Neural crest cell (in vitro differentiated cells): ENCODE results near the gene FBXL4. TPM values are rescaled to one million over a fixed set of nuclear protein-coding genes. Genes with fewer than 3 reads are reported as not detected.

Source experiments
- DNase-seq: peaks from one replicate; pipeline ENCODE4 v3.0.0; 2021; ENCODE audit warnings: low read depth, mixed read lengths, low spot score
- H3K27ac Mint-ChIP-seq: one replicate; pipeline ENCODE4 v1.8.0; 2021; ENCODE audit warnings: mild to moderate bottlenecking, mixed read lengths; ENCODE audit not compliant: unreplicated experiment
- H3K27me3 Mint-ChIP-seq: 2 replicates; pipeline ENCODE4 v1.8.0; 2021; ENCODE audit warnings: low read depth, mild to moderate bottlenecking, mixed read lengths
- H3K36me3 Mint-ChIP-seq: 2 replicates; pipeline ENCODE4 v1.8.0; 2021; ENCODE audit warnings: low read depth, mild to moderate bottlenecking, mixed read lengths
- H3K4me1 Mint-ChIP-seq: 2 replicates; pipeline ENCODE4 v1.8.0; 2021; ENCODE audit warnings: mixed read lengths
- H3K4me3 Mint-ChIP-seq: one replicate; pipeline ENCODE4 v1.8.0; 2021; ENCODE audit warnings: mild to moderate bottlenecking, mixed read lengths
- H3K9me3 Mint-ChIP-seq: 2 replicates; pipeline ENCODE4 v1.8.0; 2021; ENCODE audit warnings: mixed read lengths
- total RNA-seq: library from RNA; stranded (reverse); gene quantifications from 2 replicates; pipeline ENCODE4 v1.2.1, GENCODE V29; 2021
- TF ChIP-seq, protein P1 (sequence below): fragments of 200-600 bp; sonication (generic); conservative IDR thresholded peaks from 2 replicates; pipeline ENCODE4 v1.5.0; 2021; ENCODE audit warnings: antibody characterized with exemption, mild to moderate bottlenecking

FBXL4 gene
- total RNA-seq, 1 donor from 2014 or later: 10.2 TPM

- no peak overlapping the region for H3K27ac Mint-ChIP-seq
- TF ChIP-seq, protein P1, sequence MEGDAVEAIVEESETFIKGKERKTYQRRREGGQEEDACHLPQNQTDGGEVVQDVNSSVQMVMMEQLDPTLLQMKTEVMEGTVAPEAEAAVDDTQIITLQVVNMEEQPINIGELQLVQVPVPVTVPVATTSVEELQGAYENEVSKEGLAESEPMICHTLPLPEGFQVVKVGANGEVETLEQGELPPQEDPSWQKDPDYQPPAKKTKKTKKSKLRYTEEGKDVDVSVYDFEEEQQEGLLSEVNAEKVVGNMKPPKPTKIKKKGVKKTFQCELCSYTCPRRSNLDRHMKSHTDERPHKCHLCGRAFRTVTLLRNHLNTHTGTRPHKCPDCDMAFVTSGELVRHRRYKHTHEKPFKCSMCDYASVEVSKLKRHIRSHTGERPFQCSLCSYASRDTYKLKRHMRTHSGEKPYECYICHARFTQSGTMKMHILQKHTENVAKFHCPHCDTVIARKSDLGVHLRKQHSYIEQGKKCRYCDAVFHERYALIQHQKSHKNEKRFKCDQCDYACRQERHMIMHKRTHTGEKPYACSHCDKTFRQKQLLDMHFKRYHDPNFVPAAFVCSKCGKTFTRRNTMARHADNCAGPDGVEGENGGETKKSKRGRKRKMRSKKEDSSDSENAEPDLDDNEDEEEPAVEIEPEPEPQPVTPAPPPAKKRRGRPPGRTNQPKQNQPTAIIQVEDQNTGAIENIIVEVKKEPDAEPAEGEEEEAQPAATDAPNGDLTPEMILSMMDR: no peak
- peaks cover 19% of the 10 kb centered on the region for H3K4me1 Mint-ChIP-seq
- H3K36me3 Mint-ChIP-seq: peaks cover 16% of the 10 kb centered on the region
- peaks cover 25% of the 10 kb centered on the region for H3K9me3 Mint-ChIP-seq
- H3K27me3 Mint-ChIP-seq: no peaks in the 10 kb centered on the region
- peak overlapping the region; percentile 97 for H3K4me3 Mint-ChIP-seq
- no peak for DNase-seq
These were observed 1.4 kb downstream of the FBXL4 start for GRCh38 chr6:98946266-98946878.

- TF ChIP-seq, protein P1: no peak
- H3K9me3 Mint-ChIP-seq: peaks cover 28% of the 10 kb centered on the region
- no peak overlapping the region for H3K27ac Mint-ChIP-seq
- no peak for DNase-seq
- no peaks in the 10 kb centered on the region for H3K27me3 Mint-ChIP-seq
- H3K4me1 Mint-ChIP-seq: peaks cover 19% of the 10 kb centered on the region
- H3K4me3 Mint-ChIP-seq: peak overlapping the region; percentile 97
- peaks cover 23% of the 10 kb centered on the region for H3K36me3 Mint-ChIP-seq
These were observed 2.2 kb downstream of the FBXL4 start for GRCh38 chr6:98945311-98946115.

- peaks cover 29% of the 10 kb centered on the region for H3K36me3 Mint-ChIP-seq
- no peaks in the 10 kb centered on the region for H3K27me3 Mint-ChIP-seq
- H3K4me3 Mint-ChIP-seq: peak overlapping the region; percentile 38
- TF ChIP-seq, protein P1: no peak
- peaks cover 19% of the 10 kb centered on the region for H3K4me1 Mint-ChIP-seq
- peaks cover 29% of the 10 kb centered on the region for H3K9me3 Mint-ChIP-seq
- H3K27ac Mint-ChIP-seq: no peak overlapping the region
- DNase-seq: no peak
These were observed 3.1 kb downstream of the FBXL4 start for GRCh38 chr6:98944598-98945081.

DNA sequence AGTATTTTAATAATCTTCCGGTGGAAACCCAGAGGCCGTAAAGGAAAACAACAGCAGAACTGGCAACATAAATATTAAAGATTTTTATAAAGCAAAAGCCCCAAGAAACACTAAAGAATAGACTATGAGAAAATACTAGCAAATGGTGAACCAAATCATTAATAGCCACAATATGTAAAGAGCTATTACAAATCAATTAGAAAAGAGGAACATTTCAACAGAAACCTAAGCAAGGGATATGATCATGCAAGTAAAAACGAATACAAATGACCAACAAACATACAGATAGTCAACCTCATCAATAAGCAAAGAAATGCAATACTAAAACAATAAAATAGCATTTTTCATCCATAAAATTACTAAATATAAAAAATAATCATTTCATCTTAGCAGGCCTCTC lies 3.6 kb downstream of the FBXL4 start:
- Mint-ChIP-seq H3K9me3 (peaks cover 30% of the 10 kb centered on the region), H3K4me1 (peaks cover 19% of the 10 kb centered on the region), H3K36me3 (peaks cover 33% of the 10 kb centered on the region), H3K4me3 (no peak overlapping the region), H3K27ac (no peak overlapping the region), H3K27me3 (no peaks in the 10 kb centered on the region)
- DNase-seq: no peak
- TF ChIP-seq, protein P1: no peak

- DNase-seq: no peak
- peaks cover 33% of the 10 kb centered on the region for H3K9me3 Mint-ChIP-seq
- peak overlapping the region; percentile 3 for H3K4me3 Mint-ChIP-seq
- TF ChIP-seq, protein P1: peak; percentile 15
- H3K27ac Mint-ChIP-seq: no peak overlapping the region
- H3K4me1 Mint-ChIP-seq: peaks cover 19% of the 10 kb centered on the region
- no peaks in the 10 kb centered on the region for H3K27me3 Mint-ChIP-seq
- H3K36me3 Mint-ChIP-seq: peaks cover 38% of the 10 kb centered on the region
These were observed 5.4 kb downstream of the FBXL4 start for GRCh38 chr6:98942263-98942803.
